K562 (cell line): ENCODE data around the gene PTCH2. TPM values are rescaled to one million over a fixed set of nuclear protein-coding genes. Genes with fewer than 3 reads are reported as not detected.

ENCODE experiments used
- CUX1 ChIP-seq: fragments of 200-800 bp; sonication (Bioruptor generic); IDR thresholded peaks from 2 replicates; pipeline ENCODE4 v1.6.1; 2016; ENCODE audit warnings: missing genetic modification characterization, missing compliant biosample characterization
- DACH1 ChIP-seq: fragments of 450-650 bp; IDR thresholded peaks from 2 replicates; pipeline ENCODE4 v1.6.1; 2018; ENCODE audit not compliant: partially characterized antibody
- FOXP4 ChIP-seq: sonication (generic); formaldehyde crosslinking; IDR thresholded peaks from 2 replicates; pipeline ENCODE4 v1.8.0; 2022; ENCODE audit warnings: mild to moderate bottlenecking, missing genetic modification reagents, borderline replicate concordance
- KAT2B ChIP-seq: IDR thresholded peaks from one replicate; pipeline ENCODE4 v1.6.1; 2012; ENCODE audit warnings: low read depth, mild to moderate bottlenecking, control low read depth, inconsistent platforms, low read length, moderate library complexity
- KDM5B ChIP-seq: fragments of 200-600 bp; sonication (generic); IDR thresholded peaks from 2 replicates; pipeline ENCODE4 v1.6.1; 2012; ENCODE audit warnings: low read depth, mild to moderate bottlenecking, moderate library complexity, low read length, control low read depth, inconsistent platforms; ENCODE audit not compliant: insufficient replicate concordance
- MAFF ChIP-seq: IDR thresholded peaks from 2 replicates; pipeline ENCODE4 v1.6.1; 2012; ENCODE audit warnings: low read length, improper control_type of control experiment
- MCM2 ChIP-seq: fragments of 450-650 bp; IDR thresholded peaks from 2 replicates; pipeline ENCODE4 v1.6.1; 2017; ENCODE audit warnings: low read depth, mild to moderate bottlenecking
- PATZ1 ChIP-seq: fragments of 250-450 bp; sonication (Bioruptor Pico); IDR thresholded peaks from 2 replicates; pipeline ENCODE4 v1.5.0; 2020; ENCODE audit warnings: mild to moderate bottlenecking, borderline replicate concordance
- PTTG1 ChIP-seq: fragments of 450-650 bp; IDR thresholded peaks from 2 replicates; pipeline ENCODE4 v1.6.1; 2016; ENCODE audit warnings: low read depth, mild to moderate bottlenecking, missing genetic modification characterization, missing compliant biosample characterization
- RBM25 ChIP-seq: fragments of 200-400 bp; formaldehyde crosslinking; IDR thresholded peaks from 2 replicates; pipeline ENCODE4 v1.6.1; 2018; ENCODE audit warnings: low read length, low read depth, moderate library complexity; ENCODE audit not compliant: severe bottlenecking
- SMARCE1 ChIP-seq: fragments of 450-650 bp; IDR thresholded peaks from 2 replicates; pipeline ENCODE4 v1.7.1; 2016; ENCODE audit warnings: mild to moderate bottlenecking
- TRIM25 ChIP-seq: fragments of 450-650 bp; IDR thresholded peaks from 2 replicates; pipeline ENCODE4 v1.7.0; 2016; ENCODE audit warnings: borderline replicate concordance
- ZNF3 ChIP-seq: fragments of 250-450 bp; sonication (Bioruptor Pico); IDR thresholded peaks from 2 replicates; pipeline ENCODE4 v1.5.0; 2021; ENCODE audit warnings: mild to moderate bottlenecking, moderate library complexity
- polyA plus RNA-seq, 8 experiments: library from polyadenylated mRNA; depleted of rRNA in 4 of 8; stranded (reverse) in 5 of 8; unstranded in 3 of 8; fragments of >200 nt; fragmentation: Nextera tagmentation in 2 of 8; fragmentation: Illumina TruSeq in 1 of 8; extraction: Ambion mirVana in 2 of 8; extraction: Trizol in 1 of 8; gene quantifications; 2 replicates each; pipeline versions ENCODE4 v1.2.1 to v1.2.3, GENCODE V29; 2011 to 2014; ENCODE audit warnings: inconsistent platforms in 1 of 8, missing spikeins in 1 of 8
- total RNA-seq, 7 experiments: library from RNA; depleted of rRNA in 6 of 7; stranded (reverse); fragments of >200 nt in 6 of 7; fragmentation: Illumina TruSeq in 2 of 7; extraction: Trizol in 2 of 7; gene quantifications; 2 replicates each; pipeline versions ENCODE4 v1.2.1 to v1.2.3, GENCODE V29; 2011 to 2021; ENCODE audit warnings: low replicate concordance in 1 of 7

Gene PTCH2
- total and polyA plus RNA-seq, 9 of the 15 experiments (the other 6 are each of a cell fraction or from before 2014, with no cell fraction given): 0.15 to 27.3 (median 0.48) TPM; not detected in 1

GRCh38 chr1:44808938-44809917 lies 33.8 kb downstream of the PTCH2 start (continued):
- TF ChIP-seq CUX1 (CRISPR knock-in tag) (no peak), PTTG1 (tag) (no peak), MAFF (peak; percentile 47; the same call in 1 of the 2 replicates), RBM25 (no peak), FOXP4 (CRISPR knock-in tag) (no peak), DACH1 (peak; percentile 54), KAT2B (no peak), PATZ1 (CRISPR knock-in tag) (no peak), ZNF3 (CRISPR knock-in tag) (no peak), KDM5B (peak; percentile 11), SMARCE1 (no peak), TRIM25 (no peak), MCM2 (no peak)
